NCI-H2196 (cell line): ENCODE results near the gene SH2D5.
A peak's percentile ranks its signal among the peaks of the same experiment; 100 is the strongest.
"Not testable (repeated sequence)": the region's sequence is repeated elsewhere in the genome, so short reads cannot be mapped to it uniquely, and the experiment has no call there.

Experiments used
- DNase-seq: peaks from one replicate; lab custom pipeline; 2025; ENCODE audit not compliant: unreplicated experiment; lab: John Stamatoyannopoulos, UW

Gene SH2D5

DNA sequence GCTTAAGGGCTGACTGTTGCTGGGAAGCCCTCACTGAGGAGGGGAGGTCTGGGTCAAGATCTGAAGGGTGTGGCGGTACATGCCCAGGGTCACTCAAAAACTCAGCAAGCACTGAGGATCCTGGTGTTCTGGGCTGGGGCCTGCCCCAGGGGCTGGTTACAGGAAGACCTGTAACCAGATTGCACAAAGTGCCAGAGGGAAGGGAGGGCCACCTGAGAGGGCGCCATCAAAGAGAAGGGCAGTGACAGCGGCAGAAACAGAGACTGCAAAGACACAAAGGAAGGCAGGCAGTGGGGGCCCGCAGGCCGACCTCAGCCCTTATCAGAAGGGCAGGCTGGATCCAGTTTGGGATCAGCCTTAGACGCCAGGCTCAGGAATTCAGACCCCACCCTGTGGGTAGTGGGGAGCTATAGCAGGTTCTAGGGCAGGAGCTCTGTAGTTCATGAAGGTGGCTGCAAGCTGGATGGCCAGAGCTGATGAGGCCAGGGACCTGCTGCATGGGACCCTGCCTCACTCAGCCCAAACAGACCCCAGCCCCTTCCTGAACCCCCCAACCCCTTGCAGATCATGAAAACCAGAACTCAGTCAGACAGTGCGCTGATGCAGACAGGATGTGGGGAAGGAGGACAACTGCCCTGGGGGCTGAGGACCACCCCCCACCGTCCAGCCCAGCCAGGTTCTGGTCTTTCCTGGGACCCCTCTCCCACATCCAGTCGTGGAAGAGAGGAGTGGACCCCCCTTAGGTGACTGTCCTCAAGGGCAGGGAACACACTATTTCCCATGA is 3.9 kb downstream of the SH2D5 start:
- DNase-seq, result no peak

DNA sequence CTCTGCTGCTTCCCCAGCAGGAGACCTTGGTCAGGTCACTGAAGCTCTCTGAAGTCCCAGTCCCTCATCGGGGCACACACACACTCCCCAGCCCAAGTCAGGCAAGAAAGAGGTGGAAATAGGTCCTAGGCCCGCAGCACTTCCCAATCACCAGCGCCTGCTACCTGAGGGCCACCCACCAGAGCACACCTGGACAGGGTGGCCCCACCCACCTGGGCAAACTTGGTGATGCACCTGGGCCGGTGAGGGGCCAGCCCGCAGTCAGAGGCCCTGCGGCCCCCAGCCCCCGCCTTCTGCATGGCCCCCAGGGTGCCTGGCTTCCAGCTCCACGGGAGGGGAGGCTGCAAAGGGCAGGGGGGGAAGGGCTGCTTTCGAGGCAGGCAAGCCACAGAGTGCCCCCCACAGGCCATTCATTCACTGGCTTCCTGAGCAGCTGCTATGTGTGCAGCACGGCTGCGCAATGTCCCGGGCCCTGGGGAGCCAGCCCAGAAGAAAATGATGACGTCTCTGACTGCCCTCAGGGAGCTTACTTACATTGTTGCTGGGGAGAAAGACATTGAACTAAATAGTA is 4.7 kb downstream of the SH2D5 start:
- DNase-seq, result no peak

DNA sequence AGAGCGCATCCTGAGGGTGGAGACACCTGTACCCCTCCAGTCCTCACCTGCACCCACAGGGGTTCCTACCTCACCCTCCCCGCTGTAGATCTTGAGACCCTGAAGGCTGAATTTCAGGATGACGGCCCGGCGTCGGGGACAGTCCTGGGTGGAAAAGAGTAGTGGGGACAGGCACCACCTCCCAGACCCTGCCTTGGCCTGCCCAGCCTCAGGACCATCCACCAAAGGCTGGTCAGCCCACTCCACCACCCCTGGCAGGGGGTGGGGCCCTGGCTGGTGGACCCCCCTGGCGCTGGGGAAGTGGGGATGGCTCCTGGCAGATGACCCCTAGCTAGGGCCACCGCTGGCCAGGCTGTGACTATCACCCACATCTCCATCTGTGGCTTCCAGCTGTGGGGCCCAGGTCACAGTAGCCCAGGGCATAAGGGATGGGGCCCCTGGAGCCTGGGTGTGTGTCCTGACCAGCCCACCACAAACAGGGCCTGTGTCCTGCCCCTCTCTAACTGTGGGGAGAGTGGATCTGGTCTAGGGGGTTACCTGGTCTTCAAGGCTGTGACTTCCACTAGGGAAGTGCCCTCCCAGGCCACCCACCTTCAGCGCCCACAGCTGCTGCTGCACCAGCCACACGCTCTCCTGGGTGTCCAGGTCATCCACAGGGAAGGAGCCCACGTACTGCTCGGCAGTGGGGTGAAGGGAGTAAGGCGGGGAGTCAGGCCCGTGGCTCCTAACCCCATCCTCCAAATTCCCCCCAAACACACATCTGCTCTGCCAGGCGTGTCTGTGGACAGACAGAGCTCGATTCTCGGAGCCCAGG is 5.4 kb downstream of the SH2D5 start:
- no peak for DNase-seq

DNA sequence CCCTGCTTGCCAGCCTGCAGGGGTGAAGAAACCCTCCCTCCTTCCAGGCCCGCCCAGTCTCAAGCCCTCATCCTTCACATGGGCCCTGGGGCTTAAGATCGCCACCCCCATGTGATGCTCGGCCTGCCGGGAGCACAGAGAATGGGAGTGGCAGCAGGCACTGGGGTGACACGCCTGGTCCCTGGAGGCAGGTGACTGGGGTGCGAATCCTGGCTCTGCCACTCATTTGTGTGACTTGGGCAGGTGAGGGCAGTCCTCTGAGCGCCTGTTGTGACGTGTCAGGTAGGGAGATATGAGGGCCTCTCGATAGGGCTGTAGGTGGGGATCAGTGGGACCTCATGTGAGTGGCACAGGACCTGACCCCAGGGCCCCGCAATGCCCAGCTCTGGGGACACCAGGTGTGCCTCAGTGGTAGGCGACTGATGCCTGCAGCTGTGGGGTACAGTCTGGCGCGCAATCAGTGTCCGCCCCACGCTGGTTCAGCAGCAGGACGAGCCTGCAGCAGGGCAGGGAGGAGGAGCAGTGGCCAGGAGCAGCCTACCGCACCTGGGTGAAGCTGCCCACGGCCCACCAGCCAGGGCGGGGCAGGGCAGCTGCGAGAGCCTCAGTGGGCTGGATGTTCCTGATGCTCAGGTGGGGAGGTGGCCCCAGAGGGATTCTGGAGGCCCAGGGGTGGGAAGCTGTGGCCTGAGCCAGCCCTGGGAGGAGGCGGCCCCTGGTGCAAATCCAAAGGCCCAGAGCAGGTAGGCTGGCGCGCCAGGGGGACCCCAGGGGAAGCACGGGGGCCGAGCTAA is 6.2 kb downstream of the SH2D5 start:
- no peak for DNase-seq

DNA sequence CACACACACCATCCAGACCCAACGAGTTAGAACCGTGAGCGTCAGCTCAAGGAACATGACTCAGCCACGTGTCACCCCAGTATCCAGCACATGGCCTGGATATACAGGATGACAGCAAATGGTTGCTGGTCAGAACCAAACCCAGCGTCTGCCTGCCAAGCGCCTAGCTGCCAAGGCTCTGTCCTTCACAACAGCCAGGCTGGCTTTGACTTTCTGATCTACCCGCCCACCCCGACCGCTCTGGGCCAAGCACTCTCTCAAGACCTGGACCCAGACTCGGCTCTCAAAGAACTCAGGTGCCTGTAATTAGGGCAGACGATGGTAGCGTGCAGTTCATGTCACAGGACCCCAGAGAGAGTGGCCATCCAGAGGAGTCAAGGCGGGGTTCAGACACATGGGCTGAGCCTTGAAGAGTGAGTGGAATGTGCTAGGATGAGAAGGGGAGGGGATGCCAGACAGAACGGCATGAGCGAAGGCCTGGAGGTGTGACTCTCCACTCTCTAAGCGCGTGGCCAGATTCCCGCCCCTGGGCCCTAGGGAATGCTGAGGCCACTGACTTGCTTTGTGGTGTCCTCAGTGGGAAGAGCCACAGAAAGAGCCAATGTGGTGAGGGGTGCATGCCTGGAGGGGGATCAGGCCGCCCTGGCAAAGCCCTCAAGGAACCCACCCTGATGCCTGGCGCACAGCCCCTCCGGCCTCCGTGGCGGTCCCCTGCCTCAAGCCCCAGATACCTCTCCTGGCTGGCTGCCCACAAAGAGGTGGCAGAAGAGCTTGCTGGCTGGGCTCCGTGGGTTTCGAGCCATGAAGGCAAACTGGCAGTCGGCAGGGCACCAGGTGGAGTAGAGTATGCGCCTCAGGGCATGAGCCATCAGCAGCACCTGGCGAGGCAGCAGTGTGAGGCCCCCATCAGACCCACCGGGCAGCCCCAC is 7.0 kb downstream of the SH2D5 start:
- DNase-seq, result peak; percentile 28

DNA sequence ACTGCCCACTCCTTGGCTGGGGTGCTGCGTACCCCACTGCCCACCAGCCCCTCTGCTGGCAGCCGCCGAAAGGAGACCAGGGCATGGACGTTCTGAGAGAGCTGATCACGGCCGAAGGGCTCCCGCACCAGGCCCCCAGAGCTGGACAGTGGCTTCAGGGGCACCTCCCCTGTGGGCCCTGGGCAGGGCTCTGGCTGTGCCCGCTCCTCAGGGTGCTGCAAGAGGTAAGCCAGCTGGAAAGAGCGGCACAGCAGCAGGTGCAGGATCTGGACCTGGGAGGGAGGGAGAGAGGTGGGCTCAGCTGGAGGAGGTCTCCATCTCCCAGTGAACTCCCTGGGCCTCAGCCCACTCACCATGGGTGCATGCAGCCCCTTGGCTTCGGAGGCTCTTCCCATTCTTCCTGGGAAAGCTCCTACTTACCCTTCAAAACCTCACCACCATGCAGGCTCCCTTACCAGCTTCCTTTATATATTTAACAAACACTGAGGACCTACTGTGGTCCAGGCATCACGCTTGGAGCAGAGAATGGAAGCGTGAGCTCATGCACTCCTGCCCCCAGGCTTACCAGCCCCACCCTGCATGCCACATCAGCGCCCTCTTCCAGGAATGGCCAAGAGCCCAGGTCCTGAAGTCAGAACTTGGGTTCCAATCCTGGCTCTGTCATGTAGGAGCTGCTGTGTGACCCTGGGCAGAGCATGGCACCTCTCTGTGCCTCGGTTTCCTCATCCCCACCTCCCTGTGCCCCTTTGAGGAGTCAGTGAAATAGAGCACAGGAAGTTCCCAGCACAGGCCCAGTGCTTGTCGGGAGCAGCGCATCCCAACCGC is 7.9 kb downstream of the SH2D5 start:
- DNase-seq, result no peak

DNA sequence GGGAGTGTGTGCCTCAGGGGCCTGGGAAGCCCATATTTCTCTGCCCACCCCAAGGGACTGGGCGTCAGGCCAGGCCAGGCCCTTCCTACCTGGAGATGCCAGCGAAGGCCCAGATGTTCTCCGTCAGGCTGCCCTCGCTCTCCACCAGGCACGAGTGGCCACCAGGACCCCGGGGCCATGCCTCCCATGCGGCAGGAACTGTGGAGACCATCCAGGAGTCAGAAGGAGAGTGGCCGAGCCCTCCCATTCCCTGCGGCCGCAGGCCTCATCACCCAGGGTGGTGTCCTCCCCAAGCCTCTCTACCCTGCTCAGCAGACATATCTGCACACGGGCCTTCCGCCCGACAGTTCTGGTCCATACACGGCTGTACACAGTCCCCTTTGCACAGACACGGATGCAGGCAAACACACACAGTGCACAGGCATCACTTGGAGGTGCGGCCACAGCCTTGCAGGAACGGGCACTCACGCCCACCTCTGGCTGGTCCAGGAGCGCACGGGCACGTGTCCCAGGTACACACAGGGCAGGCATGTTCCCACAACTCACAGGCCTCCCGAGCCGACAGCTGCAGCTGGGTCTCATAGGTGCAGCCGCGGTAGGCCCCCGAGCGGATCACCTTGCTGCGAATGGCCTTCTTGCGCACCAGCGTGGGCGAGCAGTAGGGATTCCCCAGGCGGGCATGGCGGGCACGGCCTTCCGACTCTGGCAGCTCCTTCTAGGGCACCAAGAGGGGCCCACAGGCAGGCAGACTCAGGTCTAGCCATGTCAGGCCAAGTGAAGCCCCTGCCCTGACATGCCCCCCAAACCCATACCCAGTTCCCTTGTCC is 8.8 kb downstream of the SH2D5 start:
- no peak for DNase-seq

DNA sequence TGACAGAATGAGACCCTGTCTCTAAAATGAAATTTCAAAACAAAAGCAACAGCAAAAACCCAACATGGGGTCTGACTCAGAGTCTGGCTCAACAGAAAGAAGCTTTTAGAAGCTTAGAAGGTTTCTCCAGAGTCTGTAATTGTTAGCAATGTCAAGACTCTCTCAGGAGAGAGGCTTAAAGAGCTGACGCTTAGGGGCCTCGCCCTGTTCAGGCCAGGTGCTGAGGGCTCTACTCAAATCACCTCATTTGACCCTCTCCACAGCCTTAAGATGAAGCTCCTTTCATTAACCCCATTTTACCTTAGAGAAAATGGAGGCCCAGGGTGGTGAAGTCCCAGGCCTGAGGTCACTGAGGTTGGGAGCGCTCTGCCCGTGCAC is 9.4 kb downstream of the SH2D5 start:
- no peak for DNase-seq

DNA sequence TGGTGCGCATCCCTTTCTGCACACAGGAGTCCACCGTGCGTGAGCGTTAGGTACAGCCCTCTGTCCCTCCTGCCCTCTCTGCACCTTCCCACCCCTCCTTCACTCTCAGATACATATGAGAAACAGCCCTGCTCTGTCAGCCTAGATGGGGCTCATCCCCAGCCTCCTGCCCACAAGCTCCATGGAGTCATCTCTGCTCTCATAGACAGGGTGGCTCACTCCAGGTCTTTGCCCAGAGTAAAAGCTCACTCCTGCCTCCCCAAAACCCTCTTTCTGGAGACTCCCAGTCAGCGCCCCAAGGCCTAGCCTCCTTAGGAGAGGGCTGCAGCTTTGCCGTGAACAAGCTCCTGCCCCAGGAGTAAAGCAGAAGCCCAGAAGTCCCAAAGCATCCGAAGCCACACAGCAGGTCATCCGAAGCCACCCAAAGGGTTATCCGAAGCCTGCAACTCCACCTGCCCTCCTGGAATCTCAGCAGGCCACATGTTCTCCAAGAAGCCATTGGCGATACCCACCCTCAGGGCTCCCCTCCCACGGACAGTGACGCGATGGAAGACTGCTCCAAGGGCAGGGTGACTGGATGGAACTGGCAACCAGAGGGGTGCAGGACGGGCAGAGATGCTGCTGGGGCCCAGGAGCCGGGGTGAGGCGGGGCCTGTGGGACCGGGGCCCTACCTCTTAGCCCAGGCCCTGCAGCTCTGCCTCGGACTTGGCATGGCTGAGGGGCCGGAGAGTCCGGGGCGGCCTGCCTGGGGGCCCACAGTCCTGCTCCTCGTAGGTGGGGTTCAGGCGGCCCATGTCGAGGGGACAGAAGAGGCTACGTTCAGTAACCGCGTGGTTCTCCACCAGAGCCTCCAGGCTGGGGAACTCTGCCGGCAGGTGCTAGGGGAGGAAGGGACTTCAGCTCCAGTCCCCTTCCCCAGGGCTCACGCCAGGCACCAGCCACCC is 11.1 kb downstream of the SH2D5 start:
- no peak for DNase-seq

DNA sequence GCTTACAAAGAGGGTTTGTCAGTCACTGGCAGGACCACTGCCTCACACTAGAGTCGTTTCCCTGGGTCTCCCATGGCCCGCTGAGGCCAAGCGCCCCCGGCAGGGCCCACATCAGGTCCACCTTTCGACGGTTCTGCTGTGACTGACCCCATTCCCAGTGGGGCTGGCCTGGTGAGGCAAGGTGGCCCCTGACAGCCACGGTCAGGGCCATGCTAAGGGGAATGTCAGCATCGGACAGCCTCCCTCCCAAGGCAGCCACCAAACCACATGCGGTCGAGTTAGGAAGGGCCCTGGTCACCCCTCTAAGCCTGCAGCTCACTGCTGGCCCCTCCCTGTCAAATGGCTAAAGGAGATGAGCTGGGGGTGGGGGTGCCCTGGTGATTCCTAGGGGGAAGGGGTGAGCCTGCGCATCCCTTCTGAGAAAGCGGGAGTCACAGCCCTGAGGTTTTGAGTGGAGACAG is 11.8 kb downstream of the SH2D5 start:
- DNase-seq, result no peak

DNA sequence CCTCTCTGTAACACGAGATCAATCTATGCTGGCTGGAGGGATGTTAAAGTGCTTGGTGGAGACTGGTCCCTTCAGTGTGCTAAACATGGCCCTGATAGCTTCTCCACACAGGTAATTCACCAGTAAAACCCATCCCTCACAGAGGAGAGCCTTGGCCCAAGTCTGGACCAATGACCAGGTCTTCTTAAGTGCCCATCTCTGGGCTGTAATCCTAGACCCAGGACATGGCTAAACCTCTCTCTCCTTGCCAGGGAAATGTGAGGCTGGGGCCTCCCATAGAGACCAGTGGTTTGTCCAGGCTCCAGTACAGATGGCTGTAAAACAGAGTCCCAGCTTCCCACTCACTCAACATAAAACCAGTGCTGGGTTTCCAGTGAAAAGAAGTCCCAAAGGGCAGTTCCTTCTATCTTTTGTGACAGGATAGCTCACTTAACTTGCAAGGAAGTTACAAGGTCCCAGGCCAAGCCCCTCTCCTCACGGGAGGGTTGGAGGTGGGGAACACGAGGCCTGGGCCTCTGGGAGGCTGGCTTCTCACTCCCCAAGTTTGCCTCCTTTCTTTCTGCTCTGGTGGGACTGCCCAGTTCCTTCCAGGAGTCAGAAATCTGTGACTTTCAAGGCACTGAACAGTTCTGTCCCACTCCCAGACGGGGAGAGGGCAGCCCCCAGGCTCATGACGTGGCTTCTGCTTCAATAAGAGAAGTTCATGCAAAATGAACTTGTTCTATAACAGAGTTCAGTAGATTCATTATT is 12.5 kb downstream of the SH2D5 start:
- DNase-seq, result no peak

DNA sequence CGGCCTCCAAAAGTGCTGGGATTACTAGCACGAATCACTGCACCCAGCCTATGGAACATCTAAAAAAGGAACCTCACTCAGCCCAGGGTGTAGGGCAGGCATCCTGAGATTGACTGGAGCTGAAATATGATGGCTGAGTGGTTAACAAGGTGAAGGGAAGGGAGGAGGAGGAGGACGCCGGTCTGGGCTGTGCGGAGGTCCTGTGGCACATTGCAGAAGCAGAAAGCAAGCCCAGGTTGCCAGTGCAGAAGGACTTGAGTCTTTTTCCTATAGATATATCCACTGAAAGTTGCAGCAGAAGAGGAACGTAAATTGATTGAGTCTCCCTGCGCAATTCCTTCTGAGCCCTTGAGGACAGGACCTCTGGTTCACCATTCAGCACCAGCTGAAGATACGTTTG is 13.2 kb downstream of the SH2D5 start:
- no peak for DNase-seq

DNA sequence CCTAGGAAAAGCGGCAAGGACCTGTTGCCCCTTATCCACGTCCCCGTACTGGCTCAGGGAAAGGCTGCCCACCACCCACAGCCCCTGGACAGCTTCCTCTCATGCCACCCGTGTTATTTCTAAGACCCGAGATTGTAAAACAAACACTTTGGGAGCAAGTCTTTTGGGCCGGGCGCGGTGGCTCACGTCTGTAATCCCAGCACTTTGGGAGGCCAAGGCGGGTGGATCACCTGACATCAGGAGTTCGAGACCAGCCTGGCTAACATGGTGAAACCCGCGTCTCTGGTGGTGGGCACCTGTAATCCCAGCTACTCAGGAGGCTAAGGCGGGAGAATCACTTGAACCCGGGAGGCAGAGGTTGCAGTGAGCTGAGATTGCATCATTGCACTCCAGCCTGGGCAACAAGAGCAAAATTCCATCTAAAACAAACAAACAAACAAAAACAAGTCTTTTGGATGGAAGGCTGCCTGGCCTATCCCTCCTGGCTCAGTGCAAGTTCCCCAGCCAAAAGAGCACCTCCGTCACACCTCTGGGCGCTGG is 14.1 kb downstream of the SH2D5 start:
- DNase-seq, result not testable (repeated sequence)

DNA sequence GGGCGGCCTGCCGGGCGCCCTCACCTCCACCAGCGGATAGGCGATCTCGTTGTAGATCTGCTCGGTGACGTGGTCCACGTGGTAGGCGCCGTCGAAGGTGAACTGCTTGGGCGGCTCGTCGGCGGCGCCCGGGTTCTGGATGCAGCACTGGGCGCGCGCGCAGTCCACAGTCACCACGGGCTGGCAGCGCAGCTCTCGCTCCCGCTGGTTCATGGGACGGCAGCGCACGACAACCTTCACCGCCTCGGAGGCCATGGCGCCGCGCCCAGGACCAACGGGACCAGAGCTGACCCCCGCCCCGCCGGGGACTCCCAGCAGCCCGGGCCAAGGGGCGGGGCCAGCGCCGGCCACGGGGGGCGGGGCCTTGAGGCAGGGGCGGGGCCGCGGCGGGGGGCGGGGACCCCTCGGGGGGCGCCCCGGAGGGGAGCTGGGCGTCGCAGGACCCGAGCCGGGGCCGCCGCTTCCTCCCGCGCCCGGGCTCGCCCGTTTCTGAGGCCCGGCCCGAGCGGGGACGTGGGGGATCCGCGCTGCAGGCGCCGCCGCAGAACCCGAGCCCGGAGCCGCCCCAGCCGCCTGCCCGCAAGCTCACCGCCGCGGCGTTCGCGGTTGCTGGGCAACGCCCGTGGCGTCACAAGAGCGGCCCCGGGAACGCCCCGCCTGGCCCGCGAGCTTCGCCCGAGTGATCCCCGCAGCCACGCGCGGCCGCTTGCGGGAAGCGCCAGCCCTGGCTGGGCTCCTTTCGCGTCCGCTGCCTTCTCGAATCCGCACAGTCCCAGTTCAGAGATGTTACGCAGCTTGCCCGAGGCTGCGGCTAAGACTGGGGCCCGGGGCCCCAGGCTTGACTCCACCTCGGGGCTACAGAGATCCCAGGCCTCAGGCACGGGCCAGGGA is 14.8 kb downstream of the SH2D5 start, which contains the start of gene KIF17:
TSS of gene KIF17 (minus strand) at position 556 of the 891 bp plus-strand sequence. CDS start at position 255, 301 bp downstream.
- DNase-seq, result peak; percentile 73

DNA sequence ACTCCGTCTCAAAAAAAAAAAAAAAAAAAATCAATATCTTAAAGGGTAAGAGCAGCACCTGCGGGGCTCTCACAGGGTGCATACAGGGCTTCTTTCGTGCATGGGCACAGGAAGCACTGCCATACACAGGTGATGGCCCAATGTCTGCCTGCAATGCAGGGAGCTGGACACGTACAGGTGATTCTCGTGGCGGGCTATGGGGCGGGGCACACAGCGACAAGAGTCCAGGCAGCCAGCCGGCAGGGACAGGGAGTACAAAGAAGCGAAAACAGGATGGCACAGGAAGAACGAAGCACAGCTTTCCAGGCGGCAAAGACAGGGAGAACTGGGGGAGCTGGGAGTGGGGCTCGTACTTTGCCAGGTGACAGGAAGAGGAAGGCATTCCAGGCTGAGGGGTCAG is 16.3 kb downstream of the SH2D5 start:
- DNase-seq, result no peak
